Activated naive CD8-positive, alpha-beta T cell treated with anti-CD3 and anti-CD28 coated beads, Interleukin-2, amount 50 U/mL, for 24 hours (primary cell): ENCODE results near the gene GRIN1.
"Not testable (repeated sequence)": the region's sequence is repeated elsewhere in the genome, so short reads cannot be mapped to it uniquely, and the experiment has no call there.

Experiments used
- ATAC-seq: fragments of 150-1000 bp; cut with Tn5 transposase; one replicate; pipeline ENCODE4 v1.10.0; 2021
- DNase-seq: peaks from one replicate; pipeline ENCODE4 v3.0.0; 2021
- H3K27ac Mint-ChIP-seq: one replicate; pipeline ENCODE4 v1.8.0; 2021; ENCODE audit warnings: mild to moderate bottlenecking, mixed read lengths
- H3K27me3 Mint-ChIP-seq: one replicate; pipeline ENCODE4 v1.8.0; 2021; ENCODE audit warnings: mixed read lengths
- H3K36me3 Mint-ChIP-seq: one replicate; pipeline ENCODE4 v1.8.0; 2021; ENCODE audit warnings: low read depth, mixed read lengths
- H3K4me1 Mint-ChIP-seq: one replicate; pipeline ENCODE4 v1.8.0; 2021; ENCODE audit warnings: mixed read lengths
- H3K4me3 Mint-ChIP-seq: one replicate; pipeline ENCODE4 v1.8.0; 2021; ENCODE audit warnings: mild to moderate bottlenecking, moderate library complexity, mixed read lengths
- H3K9me3 Mint-ChIP-seq: one replicate; pipeline ENCODE4 v1.8.0; 2021; ENCODE audit warnings: mixed read lengths

GRIN1 gene

GRCh38 chr9:137116728-137117127 lies 22.2 kb upstream of the GRIN1 start:
- DNase-seq, result no peak
- Mint-ChIP-seq H3K4me3 (no peak overlapping the region), H3K27me3 (no peaks in the 10 kb centered on the region), H3K9me3 (no peaks in the 10 kb centered on the region), H3K27ac (no peak overlapping the region), H3K36me3 (peaks cover 2% of the 10 kb centered on the region), H3K4me1 (peaks cover 18% of the 10 kb centered on the region)
- ATAC-seq, result no peak

GRCh38 chr9:137117269-137117731 lies 21.7 kb upstream of the GRIN1 start:
- H3K4me1 Mint-ChIP-seq, result peaks cover 23% of the 10 kb centered on the region
- H3K27me3 Mint-ChIP-seq, result no peaks in the 10 kb centered on the region
- H3K36me3 Mint-ChIP-seq, result peaks cover 2% of the 10 kb centered on the region
- H3K4me3 Mint-ChIP-seq, result no peak overlapping the region
- DNase-seq, result no peak
- no peak overlapping the region for H3K27ac Mint-ChIP-seq
- no peaks in the 10 kb centered on the region for H3K9me3 Mint-ChIP-seq
- ATAC-seq, result no peak

- not testable (repeated sequence) for H3K27me3 Mint-ChIP-seq, H3K27ac Mint-ChIP-seq, ATAC-seq, DNase-seq, H3K36me3 Mint-ChIP-seq, H3K9me3 Mint-ChIP-seq, H3K4me3 Mint-ChIP-seq
- H3K4me1 Mint-ChIP-seq, result peaks cover 25% of the 10 kb centered on the region
Measured at GRCh38 chr9:137118092-137118603, 20.8 kb upstream of the GRIN1 start.

GRCh38 chr9:137121927-137122795 lies 16.8 kb upstream of the GRIN1 start:
- H3K4me3 Mint-ChIP-seq, H3K27ac Mint-ChIP-seq, H3K27me3 Mint-ChIP-seq, DNase-seq, H3K36me3 Mint-ChIP-seq, ATAC-seq, H3K9me3 Mint-ChIP-seq: not testable (repeated sequence)
- H3K4me1 Mint-ChIP-seq, result peaks cover 37% of the 10 kb centered on the region

GRCh38 chr9:137122796-137123467 lies 16.0 kb upstream of the GRIN1 start:
- not testable (repeated sequence) for DNase-seq, H3K27ac Mint-ChIP-seq, ATAC-seq, H3K27me3 Mint-ChIP-seq, H3K4me3 Mint-ChIP-seq, H3K9me3 Mint-ChIP-seq, H3K36me3 Mint-ChIP-seq
- H3K4me1 Mint-ChIP-seq, result peaks cover 42% of the 10 kb centered on the region

GRCh38 chr9:137123468-137123837 lies 15.5 kb upstream of the GRIN1 start:
- no peak overlapping the region for H3K27ac Mint-ChIP-seq

GRCh38 chr9:137123952-137124462 lies 14.9 kb upstream of the GRIN1 start:
- not testable (repeated sequence) for ATAC-seq, DNase-seq, H3K27me3 Mint-ChIP-seq, H3K4me3 Mint-ChIP-seq, H3K9me3 Mint-ChIP-seq, H3K27ac Mint-ChIP-seq
- peaks cover 47% of the 10 kb centered on the region for H3K4me1 Mint-ChIP-seq
- H3K36me3 Mint-ChIP-seq, result peaks cover 12% of the 10 kb centered on the region

More at GRCh38 chr9:137123468-137123837, 15.5 kb upstream of the GRIN1 start:
- peaks cover 46% of the 10 kb centered on the region for H3K4me1 Mint-ChIP-seq
- no peaks in the 10 kb centered on the region for H3K27me3 Mint-ChIP-seq
- H3K36me3 Mint-ChIP-seq, result peaks cover 8% of the 10 kb centered on the region
- DNase-seq (no peak), ATAC-seq (no peak)
- no peak overlapping the region for H3K4me3 Mint-ChIP-seq
- H3K9me3 Mint-ChIP-seq, result no peaks in the 10 kb centered on the region

GRCh38 chr9:137126786-137127185 lies 12.2 kb upstream of the GRIN1 start:
- DNase-seq (no peak), ATAC-seq (no peak)
- Mint-ChIP-seq H3K9me3 (no peaks in the 10 kb centered on the region), H3K4me1 (peaks cover 42% of the 10 kb centered on the region), H3K27me3 (peaks cover 4% of the 10 kb centered on the region), H3K4me3 (peak overlapping the region; percentile 91), H3K36me3 (peaks cover 12% of the 10 kb centered on the region), H3K27ac (peak overlapping the region; percentile 91)

GRCh38 chr9:137127301-137128157 lies 11.4 kb upstream of the GRIN1 start:
- Mint-ChIP-seq H3K36me3 (peaks cover 12% of the 10 kb centered on the region), H3K4me1 (peaks cover 35% of the 10 kb centered on the region), H3K27me3 (peaks cover 4% of the 10 kb centered on the region), H3K4me3 (peak overlapping the region; percentile 91), H3K27ac (peak overlapping the region; percentile 91), H3K9me3 (no peaks in the 10 kb centered on the region)
- no peak for ATAC-seq
- peak; percentile 28 for DNase-seq

- Mint-ChIP-seq H3K27me3 (peaks cover 4% of the 10 kb centered on the region), H3K9me3 (no peaks in the 10 kb centered on the region), H3K4me3 (peak overlapping the region; percentile 91), H3K27ac (peak overlapping the region; percentile 91), H3K4me1 (peaks cover 31% of the 10 kb centered on the region), H3K36me3 (peaks cover 12% of the 10 kb centered on the region)
- ATAC-seq (no peak), DNase-seq (peak; percentile 38)
Measured at GRCh38 chr9:137128158-137128861, 10.6 kb upstream of the GRIN1 start.

GRCh38 chr9:137128862-137129455 lies 10.0 kb upstream of the GRIN1 start:
- Mint-ChIP-seq H3K4me3 (peak overlapping the region; percentile 91), H3K4me1 (peaks cover 28% of the 10 kb centered on the region), H3K36me3 (peaks cover 12% of the 10 kb centered on the region), H3K27ac (peak overlapping the region; percentile 91), H3K27me3 (peaks cover 4% of the 10 kb centered on the region), H3K9me3 (no peaks in the 10 kb centered on the region)
- ATAC-seq (no peak), DNase-seq (peak; percentile 36)

- Mint-ChIP-seq H3K4me1 (peaks cover 25% of the 10 kb centered on the region), H3K27me3 (peaks cover 10% of the 10 kb centered on the region), H3K9me3 (no peaks in the 10 kb centered on the region), H3K36me3 (peaks cover 12% of the 10 kb centered on the region), H3K27ac (peak overlapping the region; percentile 82), H3K4me3 (peak overlapping the region; percentile 91)
- peak; percentile 90 for DNase-seq
- peak; percentile 98 for ATAC-seq
Measured at GRCh38 chr9:137129456-137130175, 9.3 kb upstream of the GRIN1 start.
